Measurements from ENCODE around the gene ENOX1.

GRCh38 chr13:43732726-43733125, 54.0 kb downstream of the ENOX1 start:
- no peak for TF ChIP-seq SIN3A (IDR thresholded peaks at IDR 0.05; ENCODE audit: borderline replicate concordance, insufficient read depth, low read length)
- TF ChIP-seq POLR2AphosphoS5 (IDR thresholded peaks at IDR 0.05; ENCODE audit: low read depth, low read length): no peak
- TF ChIP-seq, protein P1, sequence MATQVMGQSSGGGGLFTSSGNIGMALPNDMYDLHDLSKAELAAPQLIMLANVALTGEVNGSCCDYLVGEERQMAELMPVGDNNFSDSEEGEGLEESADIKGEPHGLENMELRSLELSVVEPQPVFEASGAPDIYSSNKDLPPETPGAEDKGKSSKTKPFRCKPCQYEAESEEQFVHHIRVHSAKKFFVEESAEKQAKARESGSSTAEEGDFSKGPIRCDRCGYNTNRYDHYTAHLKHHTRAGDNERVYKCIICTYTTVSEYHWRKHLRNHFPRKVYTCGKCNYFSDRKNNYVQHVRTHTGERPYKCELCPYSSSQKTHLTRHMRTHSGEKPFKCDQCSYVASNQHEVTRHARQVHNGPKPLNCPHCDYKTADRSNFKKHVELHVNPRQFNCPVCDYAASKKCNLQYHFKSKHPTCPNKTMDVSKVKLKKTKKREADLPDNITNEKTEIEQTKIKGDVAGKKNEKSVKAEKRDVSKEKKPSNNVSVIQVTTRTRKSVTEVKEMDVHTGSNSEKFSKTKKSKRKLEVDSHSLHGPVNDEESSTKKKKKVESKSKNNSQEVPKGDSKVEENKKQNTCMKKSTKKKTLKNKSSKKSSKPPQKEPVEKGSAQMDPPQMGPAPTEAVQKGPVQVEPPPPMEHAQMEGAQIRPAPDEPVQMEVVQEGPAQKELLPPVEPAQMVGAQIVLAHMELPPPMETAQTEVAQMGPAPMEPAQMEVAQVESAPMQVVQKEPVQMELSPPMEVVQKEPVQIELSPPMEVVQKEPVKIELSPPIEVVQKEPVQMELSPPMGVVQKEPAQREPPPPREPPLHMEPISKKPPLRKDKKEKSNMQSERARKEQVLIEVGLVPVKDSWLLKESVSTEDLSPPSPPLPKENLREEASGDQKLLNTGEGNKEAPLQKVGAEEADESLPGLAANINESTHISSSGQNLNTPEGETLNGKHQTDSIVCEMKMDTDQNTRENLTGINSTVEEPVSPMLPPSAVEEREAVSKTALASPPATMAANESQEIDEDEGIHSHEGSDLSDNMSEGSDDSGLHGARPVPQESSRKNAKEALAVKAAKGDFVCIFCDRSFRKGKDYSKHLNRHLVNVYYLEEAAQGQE (IDR thresholded peaks at IDR 0.05; ENCODE audit: insufficient read depth in 1 of 2, low read depth in 2 of 2, low read length in 2 of 2): no peak

All from PFSK-1 (cell line).